HEK293 (cell line): ENCODE measurements around the gene GRN.

Experiments
- KLF1 ChIP-seq: fragments of 450-650 bp; formaldehyde crosslinking; IDR thresholded peaks from 2 replicates; pipeline ENCODE4 v1.5.1; 2016; ENCODE audit warnings: missing biosample characterization, missing genetic modification characterization
- KLF8 ChIP-seq: fragments of 450-650 bp; formaldehyde crosslinking; IDR thresholded peaks from 2 replicates; pipeline ENCODE4 v1.5.1; 2016; ENCODE audit warnings: missing biosample characterization, missing genetic modification characterization
- MYNN ChIP-seq: fragments of 450-650 bp; formaldehyde crosslinking; IDR thresholded peaks from 2 replicates; pipeline ENCODE4 v1.5.1; 2016; ENCODE audit warnings: missing biosample characterization, missing genetic modification characterization, borderline replicate concordance
- SP3 ChIP-seq: fragments of 450-650 bp; formaldehyde crosslinking; IDR thresholded peaks from 2 replicates; pipeline ENCODE4 v1.5.1; 2016; ENCODE audit warnings: missing biosample characterization, missing genetic modification characterization
- YY1 ChIP-seq: fragments of 450-650 bp; formaldehyde crosslinking; IDR thresholded peaks from 2 replicates; pipeline ENCODE4 v1.5.1; 2018; ENCODE audit warnings: missing biosample characterization, missing genetic modification characterization
- ZBTB20 ChIP-seq: fragments of 450-650 bp; formaldehyde crosslinking; IDR thresholded peaks from 2 replicates; pipeline ENCODE4 v1.5.1; 2016; ENCODE audit warnings: missing biosample characterization, missing genetic modification characterization
- ZFP41 ChIP-seq: fragments of 450-650 bp; formaldehyde crosslinking; IDR thresholded peaks from 2 replicates; pipeline ENCODE4 v1.5.1; 2016; ENCODE audit warnings: missing biosample characterization, missing genetic modification characterization, borderline replicate concordance
- ZFP69B ChIP-seq: fragments of 450-650 bp; formaldehyde crosslinking; IDR thresholded peaks from 2 replicates; pipeline ENCODE4 v1.5.1; 2016; ENCODE audit warnings: missing biosample characterization, missing genetic modification characterization
- ZIC2 ChIP-seq: fragments of 450-650 bp; formaldehyde crosslinking; IDR thresholded peaks from 2 replicates; pipeline ENCODE4 v1.5.1; 2016; ENCODE audit warnings: missing biosample characterization, missing genetic modification characterization
- ZNF184 ChIP-seq: fragments of 450-650 bp; IDR thresholded peaks from 2 replicates; pipeline ENCODE4 v1.5.1; 2018; ENCODE audit warnings: missing biosample characterization, mild to moderate bottlenecking, missing genetic modification characterization
- ZNF211 ChIP-seq: fragments of 450-650 bp; formaldehyde crosslinking; IDR thresholded peaks from 2 replicates; pipeline ENCODE4 v1.5.1; 2016; ENCODE audit warnings: low read depth, missing biosample characterization, missing genetic modification characterization
- ZNF223 ChIP-seq: fragments of 450-650 bp; formaldehyde crosslinking; IDR thresholded peaks from 2 replicates; pipeline ENCODE4 v1.5.1; 2016; ENCODE audit warnings: missing biosample characterization, missing genetic modification characterization
- ZNF24 ChIP-seq: fragments of 450-650 bp; formaldehyde crosslinking; IDR thresholded peaks from 2 replicates; pipeline ENCODE4 v1.5.1; 2016; ENCODE audit warnings: missing biosample characterization, missing genetic modification characterization
- ZNF266 ChIP-seq: fragments of 450-650 bp; formaldehyde crosslinking; IDR thresholded peaks from 2 replicates; pipeline ENCODE4 v1.5.1; 2016; ENCODE audit warnings: missing biosample characterization, missing genetic modification characterization, low read depth
- ZNF274 ChIP-seq, 2 experiments: fragments of 200-500 bp in 1 of 2; fragments of 450-650 bp in 1 of 2; sonication (Bioruptor generic) in 1 of 2; formaldehyde crosslinking in 1 of 2; IDR thresholded peaks; 2 replicates each; pipeline versions ENCODE4 v1.5.1 to v1.6.1; 2014 to 2016; ENCODE audit warnings: borderline replicate concordance in 1 of 2, inconsistent platforms in 1 of 2, low read length in 1 of 2, missing biosample characterization in 1 of 2, missing genetic modification characterization in 1 of 2
- ZNF37A ChIP-seq: fragments of 450-650 bp; IDR thresholded peaks from 2 replicates; pipeline ENCODE4 v1.5.1; 2018; ENCODE audit warnings: missing biosample characterization, missing genetic modification characterization
- ZNF596 ChIP-seq: fragments of 450-650 bp; IDR thresholded peaks from 2 replicates; pipeline ENCODE4 v1.5.0; 2018; ENCODE audit warnings: missing biosample characterization, mild to moderate bottlenecking, missing genetic modification characterization, moderate library complexity
- ZNF654 ChIP-seq: fragments of 450-650 bp; formaldehyde crosslinking; IDR thresholded peaks from 2 replicates; pipeline ENCODE4 v1.5.1; 2016; ENCODE audit warnings: low read depth, missing biosample characterization, missing genetic modification characterization
- ZNF660 ChIP-seq: fragments of 450-650 bp; IDR thresholded peaks from 2 replicates; pipeline ENCODE4 v1.5.1; 2018; ENCODE audit warnings: missing biosample characterization, mild to moderate bottlenecking, missing genetic modification characterization
- ZNF670 ChIP-seq: fragments of 450-650 bp; formaldehyde crosslinking; IDR thresholded peaks from 2 replicates; pipeline ENCODE4 v1.5.1; 2016; ENCODE audit warnings: missing biosample characterization, missing genetic modification characterization, low read depth
- ZNF701 ChIP-seq: fragments of 450-650 bp; formaldehyde crosslinking; IDR thresholded peaks from 2 replicates; pipeline ENCODE4 v1.5.1; 2016; ENCODE audit warnings: missing biosample characterization, missing genetic modification characterization
- ZXDB ChIP-seq: fragments of 450-650 bp; formaldehyde crosslinking; IDR thresholded peaks from 2 replicates; pipeline ENCODE4 v1.5.1; 2016; ENCODE audit warnings: missing biosample characterization, missing genetic modification characterization
- TF ChIP-seq, protein P1 (sequence below): fragments of 450-650 bp; formaldehyde crosslinking; conservative IDR thresholded peaks from 2 replicates; pipeline ENCODE4 v1.5.1; 2016; ENCODE audit warnings: low read depth, missing biosample characterization, missing genetic modification characterization
- TF ChIP-seq, protein P2 (sequence below): fragments of 450-650 bp; IDR thresholded peaks from 2 replicates; pipeline ENCODE4 v1.5.1; 2018; ENCODE audit warnings: missing biosample characterization, missing genetic modification characterization
- TF ChIP-seq, protein P3 (sequence below): fragments of 450-650 bp; formaldehyde crosslinking; IDR thresholded peaks from 2 replicates; pipeline ENCODE4 v1.5.1; 2017; ENCODE audit warnings: missing biosample characterization, missing genetic modification characterization
- TF ChIP-seq, protein P4 (sequence below): IDR thresholded peaks from 2 replicates; pipeline ENCODE4 v1.6.1; 2011; ENCODE audit warnings: mild to moderate bottlenecking, low read depth, low read length, borderline replicate concordance

Gene GRN

DNA sequence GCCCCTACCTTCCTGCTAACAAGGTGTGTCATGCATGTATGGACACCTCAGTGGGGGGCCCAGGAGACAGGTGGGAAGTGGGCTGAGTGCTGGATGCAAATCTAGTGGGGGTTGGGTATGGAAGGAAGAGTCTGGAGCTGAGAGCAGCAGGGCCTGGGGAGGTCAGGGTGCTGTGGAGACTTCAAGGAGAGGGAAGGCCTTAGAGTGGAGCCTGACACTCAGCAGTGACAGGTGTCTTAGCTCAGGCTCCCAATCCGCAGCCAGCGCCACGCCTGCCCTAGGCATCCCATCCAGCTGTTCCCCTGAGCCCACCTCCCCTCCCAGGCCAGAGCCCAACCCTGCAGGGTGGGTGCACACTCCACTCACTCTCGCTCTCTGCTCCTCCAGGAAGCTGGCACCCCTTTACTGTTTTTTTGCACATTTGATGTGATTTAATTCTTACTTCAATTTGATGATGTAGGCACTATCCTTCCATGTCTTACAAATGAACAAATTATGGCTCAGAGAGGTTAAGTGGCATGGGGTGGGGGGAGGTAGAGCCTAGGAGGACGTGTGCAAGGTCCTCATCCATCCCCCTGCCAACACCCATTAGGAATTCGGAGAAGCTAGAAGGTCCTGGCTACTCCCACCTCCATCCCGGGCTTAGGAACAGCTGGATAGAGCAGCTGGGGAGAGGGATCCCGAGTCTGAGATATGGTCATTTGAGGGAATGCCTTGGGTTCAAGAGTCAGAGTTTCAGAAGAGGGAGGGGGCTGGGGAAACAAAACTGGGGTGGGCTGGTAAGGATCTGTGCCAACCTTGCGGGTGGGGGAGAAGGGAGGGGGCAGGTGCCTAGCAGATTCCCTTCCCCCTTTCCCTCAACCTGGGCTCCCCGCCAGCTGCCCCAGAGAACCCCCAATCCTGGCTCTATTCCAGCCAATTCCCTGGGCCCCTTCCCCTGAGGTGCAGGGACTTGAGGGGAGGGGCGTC is 16.5 kb downstream of the GRN start (continued):
- no peak for TF ChIP-seq ZNF211
- no peak for TF ChIP-seq KLF8 (tag by site-specific recombination)
- TF ChIP-seq, protein P1, sequence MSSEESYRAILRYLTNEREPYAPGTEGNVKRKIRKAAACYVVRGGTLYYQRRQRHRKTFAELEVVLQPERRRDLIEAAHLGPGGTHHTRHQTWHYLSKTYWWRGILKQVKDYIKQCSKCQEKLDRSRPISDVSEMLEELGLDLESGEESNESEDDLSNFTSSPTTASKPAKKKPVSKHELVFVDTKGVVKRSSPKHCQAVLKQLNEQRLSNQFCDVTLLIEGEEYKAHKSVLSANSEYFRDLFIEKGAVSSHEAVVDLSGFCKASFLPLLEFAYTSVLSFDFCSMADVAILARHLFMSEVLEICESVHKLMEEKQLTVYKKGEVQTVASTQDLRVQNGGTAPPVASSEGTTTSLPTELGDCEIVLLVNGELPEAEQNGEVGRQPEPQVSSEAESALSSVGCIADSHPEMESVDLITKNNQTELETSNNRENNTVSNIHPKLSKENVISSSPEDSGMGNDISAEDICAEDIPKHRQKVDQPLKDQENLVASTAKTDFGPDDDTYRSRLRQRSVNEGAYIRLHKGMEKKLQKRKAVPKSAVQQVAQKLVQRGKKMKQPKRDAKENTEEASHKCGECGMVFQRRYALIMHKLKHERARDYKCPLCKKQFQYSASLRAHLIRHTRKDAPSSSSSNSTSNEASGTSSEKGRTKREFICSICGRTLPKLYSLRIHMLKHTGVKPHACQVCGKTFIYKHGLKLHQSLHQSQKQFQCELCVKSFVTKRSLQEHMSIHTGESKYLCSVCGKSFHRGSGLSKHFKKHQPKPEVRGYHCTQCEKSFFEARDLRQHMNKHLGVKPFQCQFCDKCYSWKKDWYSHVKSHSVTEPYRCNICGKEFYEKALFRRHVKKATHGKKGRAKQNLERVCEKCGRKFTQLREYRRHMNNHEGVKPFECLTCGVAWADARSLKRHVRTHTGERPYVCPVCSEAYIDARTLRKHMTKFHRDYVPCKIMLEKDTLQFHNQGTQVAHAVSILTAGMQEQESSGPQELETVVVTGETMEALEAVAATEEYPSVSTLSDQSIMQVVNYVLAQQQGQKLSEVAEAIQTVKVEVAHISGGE, result 0 out of 2 replicates have a peak, but pooled peaks have one; percentile 15
- TF ChIP-seq ZNF274 (IDR thresholded peaks at IDR 0.05; ENCODE audit: low read length), result no peak
- TF ChIP-seq ZNF274 (tag by site-specific recombination; IDR thresholded peaks at IDR 0.05; ENCODE audit: borderline replicate concordance), result no peak
- TF ChIP-seq ZNF660 (tag by site-specific recombination), result no peak
- TF ChIP-seq ZNF670 (tag by site-specific recombination), result no peak
- no peak for TF ChIP-seq ZNF223 (tag by site-specific recombination)
- TF ChIP-seq, protein P2, sequence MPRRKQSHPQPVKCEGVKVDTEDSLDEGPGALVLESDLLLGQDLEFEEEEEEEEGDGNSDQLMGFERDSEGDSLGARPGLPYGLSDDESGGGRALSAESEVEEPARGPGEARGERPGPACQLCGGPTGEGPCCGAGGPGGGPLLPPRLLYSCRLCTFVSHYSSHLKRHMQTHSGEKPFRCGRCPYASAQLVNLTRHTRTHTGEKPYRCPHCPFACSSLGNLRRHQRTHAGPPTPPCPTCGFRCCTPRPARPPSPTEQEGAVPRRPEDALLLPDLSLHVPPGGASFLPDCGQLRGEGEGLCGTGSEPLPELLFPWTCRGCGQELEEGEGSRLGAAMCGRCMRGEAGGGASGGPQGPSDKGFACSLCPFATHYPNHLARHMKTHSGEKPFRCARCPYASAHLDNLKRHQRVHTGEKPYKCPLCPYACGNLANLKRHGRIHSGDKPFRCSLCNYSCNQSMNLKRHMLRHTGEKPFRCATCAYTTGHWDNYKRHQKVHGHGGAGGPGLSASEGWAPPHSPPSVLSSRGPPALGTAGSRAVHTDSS (tag by site-specific recombination), result no peak
- no peak for TF ChIP-seq ZNF701
- no peak for TF ChIP-seq ZFP69B (tag by site-specific recombination)
- TF ChIP-seq ZNF184 (tag by site-specific recombination), result no peak
- TF ChIP-seq, protein P3, sequence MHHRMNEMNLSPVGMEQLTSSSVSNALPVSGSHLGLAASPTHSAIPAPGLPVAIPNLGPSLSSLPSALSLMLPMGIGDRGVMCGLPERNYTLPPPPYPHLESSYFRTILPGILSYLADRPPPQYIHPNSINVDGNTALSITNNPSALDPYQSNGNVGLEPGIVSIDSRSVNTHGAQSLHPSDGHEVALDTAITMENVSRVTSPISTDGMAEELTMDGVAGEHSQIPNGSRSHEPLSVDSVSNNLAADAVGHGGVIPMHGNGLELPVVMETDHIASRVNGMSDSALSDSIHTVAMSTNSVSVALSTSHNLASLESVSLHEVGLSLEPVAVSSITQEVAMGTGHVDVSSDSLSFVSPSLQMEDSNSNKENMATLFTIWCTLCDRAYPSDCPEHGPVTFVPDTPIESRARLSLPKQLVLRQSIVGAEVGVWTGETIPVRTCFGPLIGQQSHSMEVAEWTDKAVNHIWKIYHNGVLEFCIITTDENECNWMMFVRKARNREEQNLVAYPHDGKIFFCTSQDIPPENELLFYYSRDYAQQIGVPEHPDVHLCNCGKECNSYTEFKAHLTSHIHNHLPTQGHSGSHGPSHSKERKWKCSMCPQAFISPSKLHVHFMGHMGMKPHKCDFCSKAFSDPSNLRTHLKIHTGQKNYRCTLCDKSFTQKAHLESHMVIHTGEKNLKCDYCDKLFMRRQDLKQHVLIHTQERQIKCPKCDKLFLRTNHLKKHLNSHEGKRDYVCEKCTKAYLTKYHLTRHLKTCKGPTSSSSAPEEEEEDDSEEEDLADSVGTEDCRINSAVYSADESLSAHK (tag by site-specific recombination), result no peak
- TF ChIP-seq MYNN (tag by site-specific recombination), result no peak
- TF ChIP-seq ZNF266 (tag by site-specific recombination), result no peak
- TF ChIP-seq ZNF596 (tag by site-specific recombination), result no peak
- no peak for TF ChIP-seq SP3 (tag by site-specific recombination)
- TF ChIP-seq ZIC2, result no peak
- TF ChIP-seq ZFP41 (tag by site-specific recombination), result no peak
- TF ChIP-seq ZXDB (tag by site-specific recombination), result no peak
- TF ChIP-seq ZBTB20, result no peak; the same call in 1 of the 2 replicates
- TF ChIP-seq, protein P4, sequence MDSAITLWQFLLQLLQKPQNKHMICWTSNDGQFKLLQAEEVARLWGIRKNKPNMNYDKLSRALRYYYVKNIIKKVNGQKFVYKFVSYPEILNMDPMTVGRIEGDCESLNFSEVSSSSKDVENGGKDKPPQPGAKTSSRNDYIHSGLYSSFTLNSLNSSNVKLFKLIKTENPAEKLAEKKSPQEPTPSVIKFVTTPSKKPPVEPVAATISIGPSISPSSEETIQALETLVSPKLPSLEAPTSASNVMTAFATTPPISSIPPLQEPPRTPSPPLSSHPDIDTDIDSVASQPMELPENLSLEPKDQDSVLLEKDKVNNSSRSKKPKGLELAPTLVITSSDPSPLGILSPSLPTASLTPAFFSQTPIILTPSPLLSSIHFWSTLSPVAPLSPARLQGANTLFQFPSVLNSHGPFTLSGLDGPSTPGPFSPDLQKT, result no peak
- TF ChIP-seq ZNF654, result no peak
- no peak for TF ChIP-seq ZNF37A (tag by site-specific recombination)
- no peak for TF ChIP-seq YY1 (tag by site-specific recombination)
- TF ChIP-seq ZNF24 (tag by site-specific recombination), result no peak
- TF ChIP-seq KLF1 (tag by site-specific recombination), result peak; percentile 49; the same call in 1 of the 2 replicates
- TF ChIP-seq, all 188 proteins: peak for 10
